ENCODE data around the gene POLD1.

POLD1 gene

GRCh38 chr19:50399368-50399745 is 15.2 kb downstream of the POLD1 start:
- no peak for TF ChIP-seq CTCF (IDR thresholded peaks at IDR 0.05; ENCODE audit: low read depth, low read length, missing control alignments)
- H3K4me3 ChIP-seq (ENCODE audit: low read depth, low read length): no peak overlapping the region
- DNase-seq (ENCODE audit: low read depth): no peak

DNA sequence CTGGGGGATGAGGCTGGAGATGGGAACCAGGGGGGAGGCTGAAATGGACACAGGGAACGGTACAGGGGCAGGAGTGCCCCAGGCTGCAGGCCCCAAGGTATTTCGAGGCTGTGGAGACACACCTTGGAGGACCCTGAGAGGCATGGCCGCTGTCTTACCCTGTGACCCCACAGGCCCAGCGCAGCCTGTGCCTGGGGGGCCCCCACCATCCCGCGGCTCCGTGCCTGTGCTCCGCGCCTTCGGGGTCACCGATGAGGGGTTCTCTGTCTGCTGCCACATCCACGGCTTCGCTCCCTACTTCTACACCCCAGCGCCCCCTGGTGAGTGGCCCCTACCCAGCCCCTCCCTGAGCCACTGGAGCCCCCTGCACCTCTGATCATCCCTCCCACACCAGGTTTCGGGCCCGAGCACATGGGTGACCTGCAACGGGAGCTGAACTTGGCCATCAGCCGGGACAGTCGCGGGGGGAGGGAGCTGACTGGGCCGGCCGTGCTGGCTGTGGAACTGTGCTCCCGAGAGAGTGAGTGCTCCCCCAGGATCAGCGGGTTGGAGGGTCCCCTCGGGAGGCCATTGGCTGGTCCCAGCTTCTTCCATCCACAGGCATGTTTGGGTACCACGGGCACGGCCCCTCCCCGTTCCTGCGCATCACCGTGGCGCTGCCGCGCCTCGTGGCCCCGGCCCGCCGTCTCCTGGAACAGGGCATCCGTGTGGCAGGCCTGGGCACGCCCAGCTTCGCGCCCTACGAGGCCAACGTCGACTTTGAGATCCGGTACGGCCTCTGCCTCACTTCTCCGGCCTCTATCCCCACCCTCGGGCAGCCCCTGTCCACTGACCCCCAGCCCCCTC is 17.7 kb downstream of the POLD1 start:
- no peak overlapping the region for H3K4me3 ChIP-seq (ENCODE audit: low read depth, low read length)
- DNase-seq (ENCODE audit: low read depth): no peak
- TF ChIP-seq CTCF (IDR thresholded peaks at IDR 0.05; ENCODE audit: low read depth, low read length, missing control alignments): no peak

DNA sequence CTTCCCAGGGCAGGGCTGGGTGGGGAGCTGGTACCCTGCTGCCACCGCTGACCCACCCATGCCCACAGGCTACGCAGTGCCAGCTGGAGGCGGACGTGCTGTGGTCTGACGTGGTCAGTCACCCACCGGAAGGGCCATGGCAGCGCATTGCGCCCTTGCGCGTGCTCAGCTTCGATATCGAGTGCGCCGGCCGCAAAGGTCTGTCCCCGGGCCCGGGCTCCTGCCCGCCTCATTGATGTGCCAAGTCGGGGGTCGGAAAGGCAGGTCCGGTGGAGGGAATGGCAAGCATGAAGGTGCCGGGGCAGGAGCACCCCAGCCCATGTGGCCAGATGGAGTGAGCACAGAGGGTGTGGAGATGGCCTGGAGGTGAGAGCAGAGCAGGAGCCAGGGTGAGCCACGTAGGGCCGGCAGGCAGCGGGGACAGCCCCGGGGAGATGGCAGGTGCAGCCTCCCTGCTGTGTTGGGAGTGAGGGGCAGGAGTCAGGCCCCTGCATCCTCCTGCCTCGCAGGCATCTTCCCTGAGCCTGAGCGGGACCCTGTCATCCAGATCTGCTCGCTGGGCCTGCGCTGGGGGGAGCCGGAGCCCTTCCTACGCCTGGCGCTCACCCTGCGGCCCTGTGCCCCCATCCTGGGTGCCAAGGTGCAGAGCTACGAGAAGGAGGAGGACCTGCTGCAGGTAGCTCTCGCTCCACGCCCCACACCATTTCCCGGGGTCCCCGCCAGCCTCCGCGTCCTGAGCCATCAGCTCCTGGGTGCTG is 18.6 kb downstream of the POLD1 start:
- H3K4me3 ChIP-seq (ENCODE audit: low read depth, low read length): no peak overlapping the region
- no peak for DNase-seq (ENCODE audit: low read depth)

DNA sequence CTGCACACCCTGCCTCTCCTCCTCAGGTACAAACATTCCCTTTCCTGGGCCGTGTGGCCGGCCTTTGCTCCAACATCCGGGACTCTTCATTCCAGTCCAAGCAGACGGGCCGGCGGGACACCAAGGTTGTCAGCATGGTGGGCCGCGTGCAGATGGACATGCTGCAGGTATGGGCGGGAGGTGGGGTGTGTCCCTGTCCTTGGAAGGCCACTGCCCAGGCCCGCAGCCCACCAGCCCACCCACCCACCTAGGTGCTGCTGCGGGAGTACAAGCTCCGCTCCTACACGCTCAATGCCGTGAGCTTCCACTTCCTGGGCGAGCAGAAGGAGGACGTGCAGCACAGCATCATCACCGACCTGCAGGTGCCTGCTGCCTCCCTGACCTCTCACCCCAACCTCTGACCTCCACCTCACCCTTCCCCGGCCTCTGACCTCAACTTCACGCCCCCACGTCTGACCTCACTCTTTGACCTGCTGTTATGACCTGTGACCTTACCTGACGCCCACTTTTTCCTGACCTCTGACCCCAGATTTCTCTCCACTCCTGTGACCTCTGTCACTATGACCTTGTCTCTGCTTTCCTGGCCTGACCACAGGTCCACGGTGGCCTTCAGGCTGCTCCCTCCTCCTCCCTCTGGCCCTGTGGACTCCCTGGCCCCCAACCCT is 22.1 kb downstream of the POLD1 start:
- no peak overlapping the region for H3K4me3 ChIP-seq (ENCODE audit: low read depth, low read length)
- TF ChIP-seq CTCF (IDR thresholded peaks at IDR 0.05; ENCODE audit: low read depth, low read length, missing control alignments): no peak
- DNase-seq (ENCODE audit: low read depth): no peak

More for the DNA sequence above, 18.6 kb downstream of the POLD1 start:
- no peak for TF ChIP-seq CTCF (IDR thresholded peaks at IDR 0.05; ENCODE audit: low read depth, low read length, missing control alignments)

DNA sequence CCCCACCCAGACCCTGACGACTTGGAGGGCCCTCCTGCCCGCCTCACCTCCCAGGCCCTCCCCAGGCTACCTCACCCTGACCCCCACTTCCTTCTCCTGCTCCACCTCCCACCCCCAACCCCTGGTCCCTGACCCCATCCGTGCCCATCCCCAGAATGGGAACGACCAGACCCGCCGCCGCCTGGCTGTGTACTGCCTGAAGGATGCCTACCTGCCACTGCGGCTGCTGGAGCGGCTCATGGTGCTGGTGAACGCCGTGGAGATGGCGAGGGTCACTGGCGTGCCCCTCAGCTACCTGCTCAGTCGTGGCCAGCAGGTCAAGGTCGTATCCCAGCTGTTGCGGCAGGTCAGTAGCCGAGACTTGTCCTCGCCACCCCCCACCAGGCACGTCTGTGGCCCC is 22.7 kb downstream of the POLD1 start:
- H3K4me3 ChIP-seq (ENCODE audit: low read depth, low read length): no peak overlapping the region
- no peak for DNase-seq (ENCODE audit: low read depth)
- no peak for TF ChIP-seq CTCF (IDR thresholded peaks at IDR 0.05; ENCODE audit: low read depth, low read length, missing control alignments)

- DNase-seq (ENCODE audit: low read depth): no peak
- TF ChIP-seq CTCF (IDR thresholded peaks at IDR 0.05; ENCODE audit: low read depth, low read length, missing control alignments): no peak
- no peak overlapping the region for H3K4me3 ChIP-seq (ENCODE audit: low read depth, low read length)
Observed at GRCh38 chr19:50409347-50409746, 25.2 kb downstream of the POLD1 start.
